K562 (cell line): Measurements from ENCODE around the gene RELCH. TPM values are rescaled to one million over a fixed set of nuclear protein-coding genes. Genes with fewer than 3 reads are reported as not detected.

ENCODE experiments used
- ATAC-seq: fragments of 200-7000 bp; cut with Tn5 transposase; 3 replicates; pipeline ENCODE4 v1.9.1; 2020; ENCODE audit warnings: moderate library complexity
- BruUV-seq: library from RNA; stranded (reverse); fragments of 400-500 nt; replicated peaks from 2 replicates; lab custom pipeline; 2021; lab: Mats Ljungman, UMichigan
- CTCF ChIA-PET: fragments of 300-600 bp; formaldehyde crosslinking; extraction: SDS; loops from one replicate; lab custom pipeline; 2021; ENCODE audit warnings: low intra/inter-chr PET ratio; lab: Yijun Ruan, JAX
- POLR2A ChIA-PET: fragments of 300-600, 350-650 bp; sonication (Branson Sonifier 250); formaldehyde crosslinking; extraction: SDS; loops from one replicate; lab custom pipeline; 2021; ENCODE audit warnings: antibody characterized with exemption, inconsistent platforms; lab: Yijun Ruan, JAX
- DNase-seq, 4 experiments: peaks; one replicate each; pipeline versions ENCODE4 v3.0.0 to v3.0.0-alpha.2; 2011 to 2018; ENCODE audit warnings: low spot score in 3 of 4, mixed read lengths in 3 of 4; ENCODE audit errors: extremely low read depth in 1 of 4
- FAIRE-seq: peaks from 2 replicates; lab custom pipeline; 2011; peaks lifted over from hg19 to GRCh38; lab: Jason Lieb, UNC
- H2AFZ ChIP-seq: 2 replicates; pipeline ENCODE4 v1.6.0; 2011; ENCODE audit warnings: low read depth, low read length, control low read depth, inconsistent platforms
- H3K27ac ChIP-seq: fragments of 200-600 bp; 3 replicates; pipeline ENCODE4 v1.8.0; 2011; ENCODE audit warnings: low read depth, mild to moderate bottlenecking, control low read depth, inconsistent platforms, low read length, moderate library complexity, mixed read lengths; ENCODE audit errors: extremely low read depth
- H3K27me3 ChIP-seq, 2 experiments: fragments of 300-600 bp in 1 of 2; 2 replicates in 1 of 2; 3 replicates in 1 of 2; pipeline versions ENCODE4 v1.6.0 to v1.8.0; 2011; ENCODE audit warnings: inconsistent platforms in 2 of 2, low read length in 2 of 2, mild to moderate bottlenecking in 1 of 2, mixed read lengths in 1 of 2, moderate library complexity in 1 of 2; ENCODE audit not compliant: control insufficient read depth in 2 of 2, insufficient read depth in 2 of 2
- H3K36me3 ChIP-seq: fragments of 300-600 bp; 3 replicates; pipeline ENCODE4 v1.8.0; 2011; ENCODE audit warnings: mild to moderate bottlenecking, low read length, inconsistent platforms; ENCODE audit not compliant: control insufficient read depth, insufficient read depth
- H3K4me1 ChIP-seq, 2 experiments: fragments of 200-600 bp in 1 of 2; replicated peaks in 1 of 2; 2 replicates in 1 of 2; 3 replicates in 1 of 2; pipeline versions ENCODE4 v1.5.1 to v1.8.0; 2011; ENCODE audit warnings: inconsistent platforms in 2 of 2, low read length in 2 of 2, mild to moderate bottlenecking in 1 of 2, mixed read lengths in 1 of 2, moderate library complexity in 1 of 2; ENCODE audit not compliant: control insufficient read depth in 2 of 2, insufficient read depth in 2 of 2
- H3K4me2 ChIP-seq: 2 replicates; pipeline ENCODE4 v1.6.1; 2011; ENCODE audit warnings: low read length, control low read depth, inconsistent platforms, mixed read lengths; ENCODE audit not compliant: insufficient read depth
- H3K4me3 ChIP-seq: fragments of 200-600 bp; sonication (generic), shearing (Covaris generic); 2 replicates; pipeline ENCODE4 v1.5.1; 2016; ENCODE audit warnings: control low read depth, inconsistent platforms
- H3K79me2 ChIP-seq: fragments of 200-600 bp; 3 replicates; pipeline ENCODE4 v1.8.0; 2011; ENCODE audit warnings: low read length, inconsistent platforms; ENCODE audit not compliant: control insufficient read depth, insufficient read depth
- H3K9ac ChIP-seq, 2 experiments: 2 replicates each; pipeline versions ENCODE4 v1.6.0 to v1.6.1; 2011; ENCODE audit warnings: low read depth in 2 of 2, low read length in 2 of 2, control low read depth in 1 of 2, inconsistent platforms in 1 of 2, mild to moderate bottlenecking in 1 of 2, mixed read lengths in 1 of 2; ENCODE audit not compliant: insufficient read depth in 1 of 2
- H3K9me1 ChIP-seq: one replicate; pipeline ENCODE4 v1.6.0; 2011; ENCODE audit warnings: inconsistent platforms, mild to moderate bottlenecking, low read length, moderate library complexity; ENCODE audit not compliant: control insufficient read depth, insufficient read depth
- H3K9me3 ChIP-seq: replicated peaks from 2 replicates; pipeline ENCODE4 v1.5.1; 2011; ENCODE audit warnings: low read depth, low read length, inconsistent platforms; ENCODE audit not compliant: control insufficient read depth, insufficient read depth
- H4K20me1 ChIP-seq: replicated peaks from 2 replicates; pipeline ENCODE4 v1.6.1; 2011; ENCODE audit warnings: low read length, inconsistent platforms, mixed read lengths; ENCODE audit not compliant: control insufficient read depth, insufficient read depth
- MCM2 ChIP-seq: fragments of 450-650 bp; IDR thresholded peaks from 2 replicates; pipeline ENCODE4 v1.6.1; 2017; ENCODE audit warnings: low read depth, mild to moderate bottlenecking
- RAD51 ChIP-seq: fragments of 450-650 bp; IDR thresholded peaks from 2 replicates; pipeline ENCODE4 v1.7.1; 2016; ENCODE audit warnings: low read depth, mild to moderate bottlenecking, borderline replicate concordance
- TAF9B ChIP-seq: fragments of 450-650 bp; IDR thresholded peaks from 2 replicates; pipeline ENCODE4 v1.6.1; 2018; ENCODE audit warnings: mild to moderate bottlenecking; ENCODE audit not compliant: partially characterized antibody
- ZNF551 ChIP-seq: fragments of 250-450 bp; sonication (Bioruptor Pico); IDR thresholded peaks from 2 replicates; pipeline ENCODE4 v1.5.0; 2021; ENCODE audit warnings: mild to moderate bottlenecking, moderate library complexity
- ZNF639 ChIP-seq, 2 experiments: fragments of 200-800 bp in 1 of 2; sonication (Bioruptor generic) in 1 of 2; sonication (generic) in 1 of 2; formaldehyde crosslinking in 1 of 2; IDR thresholded peaks in 1 of 2; conservative IDR thresholded peaks in 1 of 2; 2 replicates each; pipeline versions ENCODE4 v1.5.0 to v1.6.1; 2016 to 2020; ENCODE audit warnings: missing compliant biosample characterization in 1 of 2, missing genetic modification characterization in 1 of 2, missing genetic modification reagents in 1 of 2
- ZNF766 ChIP-seq: fragments of 200-800 bp; sonication (Bioruptor generic); conservative IDR thresholded peaks from 2 replicates; pipeline ENCODE4 v1.6.1; 2016; ENCODE audit warnings: missing genetic modification characterization, missing compliant biosample characterization
- WGBS: fragments of 100-300 bp; shearing (Covaris generic); methylation state at CpG from one replicate; pipeline ENCODE4 v1.1.6; 2016; ENCODE audit warnings: low coverage, mixed read lengths; ENCODE audit not compliant: insufficient coverage; ENCODE audit errors: missing lambda C conversion rate; 5-methylcytosine and 5-hydroxymethylcytosine counted together
- in situ Hi-C: fragments of 300-500 bp; cut with MboI; formaldehyde crosslinking; loops from 4 replicates; pipeline ENCODE4 v1.15.0; 2018; ENCODE audit warnings: inconsistent platforms, mixed read lengths
- intact Hi-C: fragments of 100-400 bp; cut with micrococcal nuclease; formaldehyde crosslinking; loops from 2 replicates; pipeline ENCODE4 v1.14.2; 2022
- polyA plus RNA-seq, 8 experiments: library from polyadenylated mRNA; depleted of rRNA in 4 of 8; stranded (reverse) in 5 of 8; unstranded in 3 of 8; fragments of >200 nt; fragmentation: Nextera tagmentation in 2 of 8; fragmentation: Illumina TruSeq in 1 of 8; extraction: Ambion mirVana in 2 of 8; extraction: Trizol in 1 of 8; gene quantifications; 2 replicates each; pipeline versions ENCODE4 v1.2.1 to v1.2.3, GENCODE V29; 2011 to 2014; ENCODE audit warnings: inconsistent platforms in 1 of 8, missing spikeins in 1 of 8
- total RNA-seq, 7 experiments: library from RNA; depleted of rRNA in 6 of 7; stranded (reverse); fragments of >200 nt in 6 of 7; fragmentation: Illumina TruSeq in 2 of 7; extraction: Trizol in 2 of 7; gene quantifications; 2 replicates each; pipeline versions ENCODE4 v1.2.1 to v1.2.3, GENCODE V29; 2011 to 2021; ENCODE audit warnings: low replicate concordance in 1 of 7
- TF ChIP-seq, protein P1 (sequence below): sonication (generic); formaldehyde crosslinking; IDR thresholded peaks from 2 replicates; pipeline ENCODE4 v1.8.1; 2023; ENCODE audit warnings: mild to moderate bottlenecking, missing genetic modification reagents, moderate library complexity
- TF ChIP-seq, protein P2 (sequence below): sonication (generic); formaldehyde crosslinking; IDR thresholded peaks from 2 replicates; pipeline ENCODE4 v1.8.0; 2022; ENCODE audit warnings: mild to moderate bottlenecking, low read depth, missing genetic modification reagents

Gene RELCH
- total and polyA plus RNA-seq, 9 of the 15 experiments (the other 6 are each of a cell fraction or from before 2014, with no cell fraction given), result 1.4 to 13.6 (median 7.6) TPM

GRCh38 chr18:62164310-62164709 is 22.7 kb upstream of the RELCH start:
- peaks cover 3% of the 10 kb centered on the region; the same call in 1 of the 3 replicates for H3K36me3 ChIP-seq
- no peaks in the 10 kb centered on the region; the same call in 1 of the 3 replicates for H3K79me2 ChIP-seq
- H3K9me3 ChIP-seq, result no peaks in the 10 kb centered on the region; the same call in none of the 2 replicates
- ChIA-PET CTCF (no interaction called here), POLR2A (no interaction called here)
- no peaks in the 10 kb centered on the region for H3K27me3 ChIP-seq
- H3K4me3 ChIP-seq, result no peak overlapping the region
- H3K9me1 ChIP-seq, result no peaks in the 10 kb centered on the region
- H4K20me1 ChIP-seq, result no peaks in the 10 kb centered on the region
- H3K4me2 ChIP-seq, result no peak overlapping the region
- TF ChIP-seq RAD51, result no peak
- TF ChIP-seq ZNF639 (CRISPR knock-in tag; conservative IDR thresholded peaks at IDR 0.05 in 1 of 2, IDR thresholded peaks at IDR 0.05 in 1 of 2), result no peak
- TF ChIP-seq MCM2, result no peak
- no peak for TF ChIP-seq TAF9B
- TF ChIP-seq, protein P1, sequence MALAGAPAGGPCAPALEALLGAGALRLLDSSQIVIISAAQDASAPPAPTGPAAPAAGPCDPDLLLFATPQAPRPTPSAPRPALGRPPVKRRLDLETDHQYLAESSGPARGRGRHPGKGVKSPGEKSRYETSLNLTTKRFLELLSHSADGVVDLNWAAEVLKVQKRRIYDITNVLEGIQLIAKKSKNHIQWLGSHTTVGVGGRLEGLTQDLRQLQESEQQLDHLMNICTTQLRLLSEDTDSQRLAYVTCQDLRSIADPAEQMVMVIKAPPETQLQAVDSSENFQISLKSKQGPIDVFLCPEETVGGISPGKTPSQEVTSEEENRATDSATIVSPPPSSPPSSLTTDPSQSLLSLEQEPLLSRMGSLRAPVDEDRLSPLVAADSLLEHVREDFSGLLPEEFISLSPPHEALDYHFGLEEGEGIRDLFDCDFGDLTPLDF (CRISPR knock-in tag), result no peak
- no peak for TF ChIP-seq ZNF551
- no peak for TF ChIP-seq ZNF766 (CRISPR knock-in tag)
- TF ChIP-seq, protein P2, sequence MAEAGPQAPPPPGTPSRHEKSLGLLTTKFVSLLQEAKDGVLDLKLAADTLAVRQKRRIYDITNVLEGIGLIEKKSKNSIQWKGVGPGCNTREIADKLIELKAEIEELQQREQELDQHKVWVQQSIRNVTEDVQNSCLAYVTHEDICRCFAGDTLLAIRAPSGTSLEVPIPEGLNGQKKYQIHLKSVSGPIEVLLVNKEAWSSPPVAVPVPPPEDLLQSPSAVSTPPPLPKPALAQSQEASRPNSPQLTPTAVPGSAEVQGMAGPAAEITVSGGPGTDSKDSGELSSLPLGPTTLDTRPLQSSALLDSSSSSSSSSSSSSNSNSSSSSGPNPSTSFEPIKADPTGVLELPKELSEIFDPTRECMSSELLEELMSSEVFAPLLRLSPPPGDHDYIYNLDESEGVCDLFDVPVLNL (CRISPR knock-in tag), result no peak
- no peak overlapping the region for H2AFZ ChIP-seq
- no peak for FAIRE-seq
- H3K9ac ChIP-seq, result no peak overlapping the region
- ATAC-seq, result peak; percentile 20; the same call in 1 of the 3 replicates
- intact Hi-C loops (no loop called here), in situ Hi-C loops (no loop called here)
- no peaks in the 10 kb centered on the region; a peak in 1 of 5 replicates for H3K4me1 ChIP-seq
- no peak for DNase-seq
- H3K27ac ChIP-seq, result peak overlapping the region; percentile 44; the same call in 1 of the 3 replicates
- WGBS, result 77% methylated on average over 7 of the region's 7 CpGs
- no TSS peak for BruUV-seq
